ENCODE measurements around the gene RAD21L1.
A peak's percentile ranks its signal among the peaks of the same experiment; 100 is the strongest.

Gene RAD21L1

DNA sequence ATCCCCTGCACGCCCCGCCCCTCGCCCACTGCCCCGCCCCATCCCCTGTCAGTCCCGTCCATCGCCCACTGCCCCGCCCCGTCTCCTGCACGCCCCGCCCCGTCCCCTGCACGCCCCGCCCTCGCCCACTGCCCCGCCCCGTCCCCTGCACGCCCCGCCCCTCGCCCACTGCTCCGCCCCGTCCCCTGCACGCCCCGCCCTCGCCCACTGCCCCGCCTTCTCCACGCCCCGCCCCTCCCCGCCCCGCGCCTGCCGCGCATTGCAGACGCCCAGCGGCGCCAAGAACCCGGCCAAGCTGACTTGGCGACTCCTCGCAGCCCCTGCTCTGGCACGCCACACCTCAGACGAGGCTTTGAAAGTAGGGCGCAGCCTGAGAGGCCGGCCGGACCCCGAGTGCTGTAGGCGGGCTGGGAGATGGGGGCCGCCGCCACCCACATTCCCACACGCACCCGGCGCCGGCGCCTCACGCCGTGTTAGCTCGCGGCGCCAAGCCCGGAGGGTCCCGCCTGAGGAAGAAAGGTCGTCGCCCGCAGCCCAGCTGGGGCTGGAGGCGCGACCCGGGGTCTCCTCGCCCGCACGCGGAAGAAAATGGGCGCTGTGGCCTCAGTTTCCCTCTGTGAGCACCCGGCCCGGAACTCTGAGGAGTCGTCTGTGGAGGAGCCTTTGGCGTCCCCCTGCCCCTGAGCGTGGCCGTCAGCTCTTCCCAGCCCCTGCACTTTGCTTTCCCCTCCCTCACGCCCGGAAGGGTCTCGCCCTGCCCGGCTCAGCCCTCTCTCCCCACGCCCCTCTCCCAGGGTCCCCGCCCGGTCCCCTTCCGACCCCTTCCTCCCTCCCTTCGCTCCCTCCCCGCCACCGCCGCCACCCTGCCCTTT, at the start of gene RAD21L1:
TSS of gene RAD21L1 (plus strand) at position 262 of the 872 bp plus-strand sequence. CDS start 2,410 bp downstream, outside the sequence.
- peak; percentile 63 to 79 for DNase-seq (ENCODE audit: extremely low read depth in 1 of 2, low read depth in 1 of 2)

DNA sequence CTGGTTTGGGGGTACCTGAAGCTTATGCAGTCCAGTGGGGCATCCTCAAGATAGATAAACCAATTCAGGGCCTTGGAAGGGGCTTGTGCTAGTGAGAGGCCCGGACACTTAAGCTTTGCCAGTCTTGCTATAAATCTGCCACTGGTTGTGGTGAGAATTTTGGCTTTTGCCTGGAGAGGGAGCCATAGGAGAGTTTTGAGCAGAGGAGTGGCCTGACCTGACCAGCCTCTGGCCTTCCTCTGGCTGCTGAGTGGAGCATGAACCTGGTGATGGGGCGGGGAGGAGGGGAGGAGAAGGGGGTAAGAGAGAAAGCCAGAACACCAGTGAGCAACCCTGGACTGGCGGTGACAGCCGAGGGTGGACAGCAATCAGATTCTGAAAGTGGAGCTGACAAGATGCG, 48.2 kb upstream of the RAD21L1 start:
- no peak for DNase-seq (ENCODE audit: extremely low read depth in 1 of 2, low read depth in 1 of 2)

DNA sequence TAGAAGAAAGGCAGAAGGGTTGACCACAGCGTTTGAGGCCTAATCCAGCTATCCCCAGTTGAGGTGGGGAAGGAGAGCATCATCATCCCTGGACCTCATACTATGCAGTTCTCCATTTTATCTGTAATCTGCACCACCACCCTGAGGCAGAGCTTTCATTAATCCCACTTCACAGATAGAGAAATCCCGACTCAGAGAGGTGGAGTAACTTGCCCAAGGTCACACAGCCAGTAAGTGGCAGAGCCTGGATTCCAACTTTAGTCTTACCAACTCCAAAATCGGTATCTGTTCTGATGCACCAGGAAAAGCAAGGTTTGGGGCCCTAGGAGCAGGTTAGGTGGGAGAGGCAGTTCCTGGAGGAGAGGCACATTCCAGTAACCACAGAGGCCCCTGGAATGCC, 47.7 kb upstream of the RAD21L1 start:
- no peak for DNase-seq (ENCODE audit: extremely low read depth in 1 of 2, low read depth in 1 of 2)

DNA sequence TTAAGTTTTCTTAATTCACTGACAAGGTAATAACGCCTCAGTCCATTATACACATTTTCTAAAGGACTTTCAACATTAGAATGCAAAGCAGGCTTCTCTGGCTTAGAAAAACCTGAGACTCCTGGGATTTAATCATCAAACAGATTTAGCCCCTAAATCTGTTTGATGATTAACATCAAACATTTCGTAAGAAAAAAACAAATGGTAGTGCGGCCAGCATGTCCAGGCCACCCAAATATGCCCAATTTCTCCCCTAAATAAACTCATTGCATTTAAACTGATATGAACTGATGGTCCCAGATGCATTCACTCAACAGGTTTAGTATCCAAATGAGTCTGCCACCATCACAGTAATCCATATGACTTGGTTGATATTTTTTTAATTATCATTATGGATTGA, 47.2 kb upstream of the RAD21L1 start:
- no peak for DNase-seq (ENCODE audit: extremely low read depth in 1 of 2, low read depth in 1 of 2)

DNA sequence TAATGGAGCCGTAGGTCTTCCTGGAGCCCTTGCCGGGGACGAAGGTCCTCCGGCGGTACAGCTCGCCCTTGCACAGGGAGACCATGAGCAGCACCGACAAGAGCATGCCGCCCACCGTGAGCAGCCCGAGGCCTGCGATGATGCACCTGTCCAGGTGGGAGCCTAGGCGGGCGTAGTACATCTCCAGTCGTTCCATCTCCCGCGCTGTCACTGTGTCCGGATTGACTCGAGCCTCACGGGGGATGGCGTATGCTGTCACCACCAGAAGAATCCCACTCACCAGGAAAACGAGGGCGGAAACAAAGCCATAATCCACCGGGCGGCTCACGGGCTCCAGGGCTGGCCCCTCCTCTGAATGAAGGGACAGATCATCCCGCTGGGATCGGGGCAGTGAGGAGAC, 44.9 kb upstream of the RAD21L1 start:
- no peak for DNase-seq (ENCODE audit: extremely low read depth in 1 of 2, low read depth in 1 of 2)

DNA sequence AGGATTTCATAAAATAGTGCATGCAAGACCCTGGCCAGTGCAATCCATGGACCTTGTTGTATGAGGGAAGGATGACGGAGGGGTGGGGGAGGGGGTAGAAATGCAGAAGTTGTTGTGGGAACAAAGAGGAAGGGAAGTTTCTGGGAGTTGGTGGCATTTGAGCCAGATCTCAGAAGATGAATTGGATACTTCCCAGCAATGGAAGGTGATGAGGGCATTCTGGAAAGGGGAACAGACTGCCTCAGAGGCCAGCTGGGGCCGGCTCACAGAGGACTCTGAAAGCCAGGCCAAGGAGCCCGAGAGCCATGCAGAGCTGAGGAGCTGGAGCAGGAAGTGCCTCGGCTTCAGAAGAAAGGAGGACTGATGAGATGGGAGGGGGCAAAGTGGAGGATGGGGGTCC, 43.7 kb upstream of the RAD21L1 start:
- no peak for DNase-seq (ENCODE audit: extremely low read depth in 1 of 2, low read depth in 1 of 2)

DNA sequence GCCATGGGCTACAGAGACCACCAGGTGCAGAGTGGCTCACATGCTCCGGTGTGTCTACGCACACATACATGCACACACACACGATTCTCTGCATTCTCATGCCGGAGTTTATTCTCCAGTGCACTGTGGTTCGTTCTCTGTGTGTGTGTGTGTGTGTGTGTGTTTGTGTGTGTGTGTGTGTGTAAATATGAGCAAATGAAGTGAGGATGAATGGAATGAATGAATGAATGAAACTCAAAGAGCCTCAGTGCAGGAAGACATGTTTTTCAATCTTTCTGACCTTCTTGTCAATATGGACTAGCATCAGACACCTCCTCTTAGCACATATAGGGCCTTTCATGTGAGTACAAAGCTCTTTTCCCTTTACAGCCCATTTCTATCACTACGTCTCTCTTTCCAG, 42.7 kb upstream of the RAD21L1 start:
- no peak for DNase-seq (ENCODE audit: extremely low read depth in 1 of 2, low read depth in 1 of 2)

DNA sequence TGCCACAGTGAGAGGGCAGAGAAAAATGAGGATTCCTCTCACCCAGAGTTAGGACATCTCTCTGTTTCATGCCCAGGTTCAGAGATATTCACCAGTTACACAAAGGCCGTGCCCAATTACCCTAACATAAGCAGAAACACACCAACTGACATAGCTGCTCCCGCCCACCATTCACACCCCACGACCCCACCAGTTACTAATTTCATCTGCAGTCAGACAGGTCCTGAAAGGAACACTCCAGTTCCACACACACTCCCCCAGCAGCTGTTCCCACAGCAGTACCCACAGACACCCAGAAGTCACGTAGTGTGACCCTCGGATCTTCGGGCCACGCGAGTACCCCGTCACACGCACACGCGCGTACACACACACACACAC, 41.6 kb upstream of the RAD21L1 start:
- no peak for DNase-seq (ENCODE audit: extremely low read depth in 1 of 2, low read depth in 1 of 2)

DNA sequence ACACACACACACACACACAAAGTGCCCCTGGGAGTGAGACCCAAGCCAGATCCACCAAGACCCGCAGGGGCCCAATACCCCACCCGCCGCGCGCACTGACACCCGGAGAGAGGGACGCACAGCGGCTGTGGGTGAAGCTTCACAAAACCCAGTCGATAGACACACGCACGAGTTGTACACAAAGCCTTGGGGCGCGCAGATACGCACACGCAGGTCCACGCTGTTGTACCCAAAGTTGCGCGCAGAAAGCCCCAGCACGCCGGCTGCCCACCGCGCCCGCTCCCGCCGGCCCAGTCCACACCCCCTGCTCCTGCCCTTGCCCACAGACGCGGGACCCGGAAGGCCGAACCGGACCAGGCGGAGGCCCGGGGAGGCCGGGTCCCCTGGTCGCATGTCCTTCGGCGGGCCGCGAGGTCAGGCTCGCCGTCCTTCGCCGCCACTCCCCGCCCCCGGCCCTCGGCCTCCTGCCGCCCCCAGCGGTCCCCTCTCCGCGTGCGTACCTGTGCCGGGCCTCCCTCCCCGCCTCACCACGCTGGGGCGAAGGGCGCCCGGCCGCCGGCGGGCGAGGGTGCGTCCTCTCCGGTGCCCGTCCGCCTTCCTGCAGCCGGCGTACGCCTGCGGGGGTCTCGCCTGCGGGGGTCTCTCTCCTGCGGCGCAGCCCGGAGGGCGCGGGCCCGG, 41.1 kb upstream of the RAD21L1 start, which contains the start of gene TMEM74B:
TSS of gene TMEM74B (minus strand) at position 344 of the 678 bp plus-strand sequence. CDS start 1,180 bp downstream, outside the sequence.
- no peak for DNase-seq (ENCODE audit: extremely low read depth in 1 of 2, low read depth in 1 of 2)

DNA sequence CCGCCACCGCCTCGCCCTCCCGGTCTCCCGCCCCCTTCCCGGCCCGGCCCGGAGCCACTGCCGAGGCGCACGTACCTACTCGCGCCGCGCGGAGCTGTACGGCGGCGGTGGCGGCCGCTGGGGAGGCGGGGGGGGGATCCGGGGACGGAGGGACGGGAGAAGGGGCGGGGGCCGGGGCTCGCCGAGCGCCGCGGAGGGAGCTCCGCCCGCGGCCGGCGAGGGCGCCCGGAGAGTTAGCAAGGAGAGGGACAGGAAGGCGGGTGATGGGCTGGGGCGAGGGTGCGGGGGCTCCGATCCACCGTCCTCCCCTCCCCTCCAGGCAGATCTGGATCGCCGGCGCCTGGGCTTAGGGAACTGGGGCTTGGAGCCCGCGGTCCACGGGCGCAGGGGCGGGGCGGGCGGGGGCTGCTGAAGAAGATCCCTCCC, 40.5 kb upstream of the RAD21L1 start:
- no peak for DNase-seq (ENCODE audit: extremely low read depth in 1 of 2, low read depth in 1 of 2)

DNA sequence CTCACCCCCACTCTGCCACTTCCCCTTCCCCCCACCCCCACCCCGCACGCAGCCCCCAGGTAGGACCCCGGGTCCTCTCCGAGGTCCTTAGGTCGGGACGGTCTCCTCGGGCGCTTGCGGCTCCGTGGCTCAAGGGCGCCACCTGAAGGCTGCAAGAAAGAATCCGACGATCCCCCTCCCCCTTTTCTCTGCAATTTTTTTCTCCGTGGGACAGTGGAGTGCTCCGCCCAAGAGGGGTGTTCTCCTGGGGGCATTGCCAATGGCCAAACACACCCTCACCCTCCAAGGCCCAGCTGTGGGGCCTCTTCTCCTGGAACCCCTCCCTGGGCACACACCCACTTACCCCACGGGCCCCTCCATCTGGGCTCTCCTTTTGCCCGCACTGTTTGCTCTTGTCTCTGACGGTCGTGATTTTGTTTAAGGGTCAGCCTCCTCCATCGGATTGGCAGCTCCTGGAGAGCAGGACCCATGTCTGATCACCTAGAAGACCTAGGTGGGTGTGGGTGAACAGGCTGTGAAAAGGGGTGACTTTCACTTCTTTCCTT, 40.0 kb upstream of the RAD21L1 start:
- DNase-seq (ENCODE audit: extremely low read depth in 1 of 2, low read depth in 1 of 2) = peak in 1 of 2 donors; percentile 11

DNA sequence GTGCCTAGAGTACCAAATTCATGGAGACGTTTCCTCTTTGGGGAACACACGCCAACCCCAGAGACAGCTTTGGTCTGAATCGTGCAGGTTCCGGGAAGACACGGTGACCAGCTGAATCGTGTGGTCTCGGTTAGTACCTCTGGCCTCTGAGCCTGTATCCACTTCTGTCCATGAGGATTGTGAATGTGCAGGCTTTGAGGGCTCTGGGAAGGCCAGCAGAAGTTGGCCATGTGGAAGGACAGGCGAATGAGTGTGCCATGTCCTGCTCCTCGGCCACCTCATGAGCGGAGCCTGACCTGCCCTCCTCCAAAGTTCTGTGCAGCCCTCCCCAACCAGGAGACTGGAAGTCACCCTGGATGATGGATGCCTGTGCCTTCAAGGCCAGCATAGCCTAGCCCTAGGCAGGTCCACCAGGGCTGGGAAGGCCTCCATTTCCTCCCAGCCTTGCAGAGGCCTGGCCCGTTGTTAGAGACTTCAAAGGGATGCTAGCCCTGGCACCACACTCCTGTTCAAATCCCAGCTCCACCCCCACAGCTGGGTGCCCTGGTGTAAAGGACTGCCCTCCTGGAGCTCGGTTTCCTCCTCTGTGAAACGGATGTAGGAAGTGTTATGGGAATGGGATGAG, 39.4 kb upstream of the RAD21L1 start:
- no peak for DNase-seq (ENCODE audit: extremely low read depth in 1 of 2, low read depth in 1 of 2)

DNA sequence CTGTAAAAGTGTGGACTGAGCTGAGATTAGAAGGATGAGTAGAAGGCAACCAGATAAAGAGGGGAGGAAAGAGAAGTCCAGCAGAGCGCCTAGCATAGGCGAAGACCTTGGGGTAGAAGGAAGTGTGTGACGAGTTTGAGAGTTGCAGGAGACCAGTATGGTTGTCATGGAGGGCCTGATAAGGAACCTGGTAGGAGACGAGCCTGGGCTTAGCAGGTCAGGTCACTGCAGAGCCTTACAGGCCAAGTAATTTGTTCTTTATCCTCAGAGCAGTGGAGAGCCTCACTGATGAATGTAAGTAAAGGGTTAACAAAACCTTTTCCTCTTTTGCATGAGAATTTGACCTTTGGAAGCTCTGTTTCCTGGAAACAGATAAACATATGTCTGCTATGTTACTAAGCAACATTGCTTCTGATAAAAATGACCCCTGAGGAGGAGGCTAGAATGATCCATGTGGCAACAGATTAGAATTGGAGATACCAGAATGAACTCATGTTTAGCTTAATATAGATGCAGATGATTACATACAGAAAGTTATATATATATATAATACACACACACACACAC, 38.2 kb upstream of the RAD21L1 start:
- no peak for DNase-seq (ENCODE audit: extremely low read depth in 1 of 2, low read depth in 1 of 2)

DNA sequence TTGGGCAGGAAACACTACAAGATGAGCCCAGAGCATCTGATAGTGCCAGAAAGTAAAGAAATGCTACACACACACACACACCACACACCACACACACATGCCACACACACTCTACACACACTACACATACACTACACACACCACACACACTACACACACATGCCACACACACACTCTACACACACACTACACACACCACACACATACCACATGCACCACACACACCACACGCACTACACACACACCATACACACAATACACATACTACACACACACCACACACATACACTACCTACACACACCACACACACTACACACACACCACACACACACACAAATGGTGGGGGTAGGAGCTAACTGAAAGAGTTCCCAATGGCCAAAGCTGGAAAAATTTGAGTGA, 37.5 kb upstream of the RAD21L1 start:
- no peak for DNase-seq (ENCODE audit: extremely low read depth in 1 of 2, low read depth in 1 of 2)

DNA sequence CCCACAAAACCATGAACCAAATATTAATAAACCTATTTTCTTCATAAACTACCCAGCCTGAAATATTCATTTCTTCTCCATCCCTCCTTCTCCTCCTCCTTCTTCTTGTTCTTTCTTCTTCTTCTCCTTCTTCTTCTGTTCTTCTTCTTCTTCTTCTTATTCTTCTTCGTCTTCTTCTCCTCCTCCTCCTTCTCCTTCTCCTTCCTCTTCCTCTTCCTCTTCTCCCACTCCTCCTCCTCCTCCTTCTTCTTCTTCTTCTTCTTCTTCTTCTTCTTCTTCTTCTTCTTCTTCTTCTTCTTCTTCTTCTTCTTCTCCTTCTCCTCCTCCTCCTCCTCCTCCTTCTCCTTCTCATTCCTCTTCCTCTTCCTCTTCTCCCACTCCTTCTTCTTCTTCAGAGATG, 36.0 kb upstream of the RAD21L1 start:
- no peak for DNase-seq (ENCODE audit: extremely low read depth in 1 of 2, low read depth in 1 of 2)

DNA sequence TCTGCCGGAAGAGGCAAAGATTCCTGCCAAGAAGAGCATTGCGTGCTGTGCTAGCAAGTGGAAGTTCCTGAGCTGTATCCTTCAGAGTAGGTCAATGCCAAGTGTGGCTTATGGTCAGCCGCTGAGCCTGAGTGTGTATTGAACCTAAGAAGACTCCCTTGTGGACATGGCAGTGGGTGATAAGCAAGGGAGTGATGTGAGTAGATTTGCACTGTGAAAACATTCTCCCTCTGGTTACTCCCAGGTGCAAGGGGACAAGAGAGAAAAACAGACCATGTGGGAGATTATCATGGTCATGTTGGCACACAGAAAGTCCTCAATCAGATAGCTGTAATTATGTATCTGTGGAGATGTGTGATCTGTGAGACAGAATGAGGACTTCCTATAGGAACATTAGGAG, 35.0 kb upstream of the RAD21L1 start:
- DNase-seq (ENCODE audit: extremely low read depth in 1 of 2, low read depth in 1 of 2) = no peak

DNA sequence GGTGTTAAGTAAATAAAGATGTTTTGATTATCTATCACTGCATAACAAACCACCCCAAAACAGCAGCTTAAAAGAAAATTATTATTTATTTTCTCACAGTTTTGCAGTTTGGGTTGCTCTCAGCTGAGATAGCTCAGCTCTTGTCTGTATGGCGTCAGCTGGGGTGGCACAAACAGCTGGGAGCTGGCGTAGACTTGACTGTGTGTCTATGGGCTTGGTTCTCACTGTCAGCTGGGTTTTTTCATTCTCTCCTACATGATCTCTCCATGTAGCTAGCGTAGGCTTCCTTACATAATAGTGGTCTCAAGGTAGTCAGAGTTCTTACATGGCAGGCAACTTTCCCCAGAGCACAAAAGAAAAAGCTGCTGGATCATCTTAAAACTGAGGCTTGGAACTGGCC, 34.5 kb upstream of the RAD21L1 start:
- no peak for DNase-seq (ENCODE audit: extremely low read depth in 1 of 2, low read depth in 1 of 2)

DNA sequence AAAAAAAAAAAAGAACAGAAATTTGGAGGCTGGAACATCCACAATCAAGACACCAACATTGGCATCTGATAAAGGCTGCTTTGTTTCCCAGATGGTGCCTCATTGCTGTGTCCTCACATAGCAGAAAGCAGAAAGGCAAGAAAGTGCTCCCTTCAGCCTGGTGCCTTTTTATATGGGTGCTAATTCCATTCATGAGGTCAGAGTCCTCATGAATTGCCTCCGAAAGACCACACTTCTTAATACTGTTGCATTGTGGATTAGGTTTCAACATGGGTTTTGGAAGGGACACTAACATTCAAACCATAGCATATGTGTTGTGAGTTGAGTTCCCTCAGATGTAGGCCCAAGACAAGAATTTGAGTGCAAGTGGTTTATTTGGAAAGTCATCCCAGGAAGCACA, 30.6 kb upstream of the RAD21L1 start:
- no peak for DNase-seq (ENCODE audit: extremely low read depth in 1 of 2, low read depth in 1 of 2)

DNA sequence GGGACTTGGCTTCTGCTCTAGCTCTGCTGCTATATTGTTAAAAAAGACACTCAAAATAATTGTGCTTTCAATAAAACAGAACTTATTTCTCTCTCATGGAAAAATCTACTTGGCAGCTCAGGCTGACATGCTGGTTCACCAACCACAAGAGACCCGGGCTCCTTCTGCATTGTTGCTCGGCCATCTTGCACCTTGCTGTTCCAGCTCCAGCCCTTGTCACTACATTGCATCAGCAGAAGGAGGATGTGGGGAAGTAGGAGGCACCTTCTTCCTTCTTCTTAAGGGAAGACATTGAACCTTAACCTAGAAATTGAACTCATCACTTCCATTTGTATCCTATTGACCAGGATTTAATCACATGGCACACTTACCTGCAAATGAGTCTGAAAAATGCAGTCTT, 29.2 kb upstream of the RAD21L1 start:
- DNase-seq (ENCODE audit: extremely low read depth in 1 of 2, low read depth in 1 of 2) = no peak

DNA sequence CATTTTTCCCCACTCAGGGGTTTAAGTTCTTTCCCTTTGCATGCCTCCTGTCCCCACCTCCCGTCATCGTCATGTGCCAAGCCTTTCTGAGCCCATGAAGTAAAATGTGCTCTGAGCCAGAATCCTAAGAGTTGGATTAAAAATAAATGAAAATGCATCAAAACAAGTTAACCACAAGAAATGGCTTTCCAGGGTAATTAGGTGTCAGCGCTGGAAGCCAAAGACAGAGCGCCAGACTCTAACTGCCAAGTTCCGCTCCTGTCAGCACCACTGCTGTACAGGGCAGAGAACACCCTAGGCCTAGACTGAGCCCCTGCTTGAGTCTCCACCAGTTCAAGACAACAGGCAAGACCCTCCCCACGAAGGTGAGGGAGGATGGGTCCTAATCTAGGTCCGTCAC, 28.0 kb upstream of the RAD21L1 start:
- DNase-seq (ENCODE audit: extremely low read depth in 1 of 2, low read depth in 1 of 2) = no peak

DNA sequence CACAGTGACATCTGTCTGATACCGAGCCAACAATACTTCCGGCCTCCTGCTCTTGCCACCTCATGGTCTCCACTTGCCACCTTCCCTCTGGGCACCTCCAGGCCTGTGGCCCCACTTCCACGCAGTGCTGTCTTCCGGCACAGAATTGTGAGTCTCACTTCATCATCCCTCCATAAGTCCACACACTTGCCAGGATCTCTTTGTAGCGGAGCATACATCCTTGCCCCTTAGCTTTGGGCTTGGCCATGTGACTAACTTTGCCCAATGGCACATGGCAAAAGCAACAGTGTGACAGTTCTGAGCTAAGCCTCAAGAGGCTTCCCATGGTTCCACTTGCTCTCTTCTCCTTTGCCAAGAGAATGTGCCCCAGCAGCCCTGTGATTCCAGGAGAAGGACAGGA, 27.1 kb upstream of the RAD21L1 start:
- no peak for DNase-seq (ENCODE audit: extremely low read depth in 1 of 2, low read depth in 1 of 2)
